Neural crest cell (in vitro differentiated cells): ENCODE measurements around the gene PSEN2. TPM values are rescaled to one million over a fixed set of nuclear protein-coding genes. Genes with fewer than 3 reads are reported as not detected.
A peak's percentile ranks its signal among the peaks of the same experiment; 100 is the strongest.

Source experiments
- DNase-seq: peaks from one replicate; pipeline ENCODE4 v3.0.0; 2021; ENCODE audit warnings: low read depth, mixed read lengths, low spot score
- H3K27ac Mint-ChIP-seq: one replicate; pipeline ENCODE4 v1.8.0; 2021; ENCODE audit warnings: mild to moderate bottlenecking, mixed read lengths; ENCODE audit not compliant: unreplicated experiment
- H3K27me3 Mint-ChIP-seq: 2 replicates; pipeline ENCODE4 v1.8.0; 2021; ENCODE audit warnings: low read depth, mild to moderate bottlenecking, mixed read lengths
- H3K36me3 Mint-ChIP-seq: 2 replicates; pipeline ENCODE4 v1.8.0; 2021; ENCODE audit warnings: low read depth, mild to moderate bottlenecking, mixed read lengths
- H3K4me1 Mint-ChIP-seq: 2 replicates; pipeline ENCODE4 v1.8.0; 2021; ENCODE audit warnings: mixed read lengths
- H3K4me3 Mint-ChIP-seq: one replicate; pipeline ENCODE4 v1.8.0; 2021; ENCODE audit warnings: mild to moderate bottlenecking, mixed read lengths
- H3K9me3 Mint-ChIP-seq: 2 replicates; pipeline ENCODE4 v1.8.0; 2021; ENCODE audit warnings: mixed read lengths
- CTCF ChIP-seq: fragments of 200-600 bp; sonication (generic); conservative IDR thresholded peaks from 2 replicates; pipeline ENCODE4 v1.5.0; 2021; ENCODE audit warnings: antibody characterized with exemption, mild to moderate bottlenecking
- total RNA-seq: library from RNA; stranded (reverse); gene quantifications from 2 replicates; pipeline ENCODE4 v1.2.1, GENCODE V29; 2021

The PSEN2 gene
- total RNA-seq, 1 donor from 2014 or later: 20.1 TPM

GRCh38 chr1:226938903-226939437, 68.6 kb downstream of the PSEN2 start:
- Mint-ChIP-seq H3K4me3 (peak overlapping the region; percentile 86), H3K27ac (peak overlapping the region; percentile 94), H3K36me3 (peaks cover 19% of the 10 kb centered on the region), H3K4me1 (peaks cover 24% of the 10 kb centered on the region), H3K27me3 (no peaks in the 10 kb centered on the region), H3K9me3 (peaks cover 14% of the 10 kb centered on the region)
- no peak for TF ChIP-seq CTCF
- no peak for DNase-seq

GRCh38 chr1:226939438-226940028, 69.1 kb downstream of the PSEN2 start:
- Mint-ChIP-seq H3K4me3 (peak overlapping the region; percentile 86), H3K27me3 (no peaks in the 10 kb centered on the region), H3K27ac (peak overlapping the region; percentile 94), H3K4me1 (peaks cover 24% of the 10 kb centered on the region), H3K9me3 (peaks cover 11% of the 10 kb centered on the region), H3K36me3 (peaks cover 17% of the 10 kb centered on the region)
- TF ChIP-seq CTCF: no peak
- no peak for DNase-seq

- no peak for TF ChIP-seq CTCF
- Mint-ChIP-seq H3K4me1 (peaks cover 24% of the 10 kb centered on the region), H3K9me3 (peaks cover 4% of the 10 kb centered on the region), H3K27me3 (no peaks in the 10 kb centered on the region), H3K27ac (peak within 1 kb of the TSS; percentile 94), H3K4me3 (peak within 1 kb of the TSS; percentile 86), H3K36me3 (peaks cover 10% of the 10 kb centered on the region)
- DNase-seq: peak; percentile 97
Observed at GRCh38 chr1:226940029-226940805, 69.8 kb downstream of the PSEN2 start, which contains the start of gene COQ8A. Gene COQ8A, plus strand, starts transcription at chr1:226940294. Its CDS starts 21,092 bp downstream, at chr1:226961386.

GRCh38 chr1:226940806-226941067, 70.3 kb downstream of the PSEN2 start:
- Mint-ChIP-seq H3K36me3 (peaks cover 6% of the 10 kb centered on the region), H3K4me1 (peaks cover 28% of the 10 kb centered on the region), H3K4me3 (peak overlapping the region; percentile 86), H3K27ac (no peak overlapping the region), H3K27me3 (no peaks in the 10 kb centered on the region), H3K9me3 (no peaks in the 10 kb centered on the region)
- no peak for TF ChIP-seq CTCF
- DNase-seq: no peak

- no peaks in the 10 kb centered on the region for H3K36me3 Mint-ChIP-seq
- no peak for DNase-seq
- no peaks in the 10 kb centered on the region for H3K27me3 Mint-ChIP-seq
- peak overlapping the region; percentile 59 for H3K4me3 Mint-ChIP-seq
- TF ChIP-seq CTCF: no peak
- no peak overlapping the region for H3K27ac Mint-ChIP-seq
- H3K9me3 Mint-ChIP-seq: peaks cover 4% of the 10 kb centered on the region
- H3K4me1 Mint-ChIP-seq: peaks cover 28% of the 10 kb centered on the region
Observed at GRCh38 chr1:226942392-226942791, 72.0 kb downstream of the PSEN2 start.
